WTC11 (cell line): ENCODE data around the gene CKM. TPM values are rescaled to one million over a fixed set of nuclear protein-coding genes. Genes with fewer than 3 reads are reported as not detected.

ENCODE experiments used
- ATAC-seq: fragments of 200-7000 bp; cut with Tn5 transposase; 2 replicates; pipeline ENCODE4 v1.10.0; 2021; ENCODE audit warnings: mild to moderate bottlenecking, moderate library complexity
- CTCF ChIA-PET: fragments of 300-600 bp; sonication (Branson Sonifier 250); formaldehyde crosslinking; loops from one replicate; lab custom pipeline; 2021; ENCODE audit warnings: antibody characterized with exemption; lab: Charles Lee
- POLR2A ChIA-PET: fragments of 350-600 bp; sonication (Branson Sonifier 250); formaldehyde crosslinking; loops from one replicate; lab custom pipeline; 2021; ENCODE audit warnings: antibody characterized with exemption; lab: Charles Lee
- DNase-seq: peaks from one replicate; pipeline ENCODE4 v3.0.0; 2021; ENCODE audit warnings: low spot score
- H3K27ac Mint-ChIP-seq: 2 replicates; pipeline ENCODE4 v1.8.0; 2021; ENCODE audit warnings: mixed read lengths
- H3K27me3 Mint-ChIP-seq: 2 replicates; pipeline ENCODE4 v1.8.0; 2021; ENCODE audit warnings: low read depth, mild to moderate bottlenecking, moderate library complexity, mixed read lengths
- H3K36me3 Mint-ChIP-seq: 2 replicates; pipeline ENCODE4 v1.8.0; 2021; ENCODE audit warnings: mixed read lengths
- H3K4me1 Mint-ChIP-seq: 2 replicates; pipeline ENCODE4 v1.8.0; 2022; ENCODE audit warnings: mixed read lengths
- H3K4me3 Mint-ChIP-seq: 2 replicates; pipeline ENCODE4 v1.8.0; 2021; ENCODE audit warnings: mild to moderate bottlenecking, moderate library complexity, mixed read lengths
- H3K9me3 Mint-ChIP-seq: 2 replicates; pipeline ENCODE4 v1.8.0; 2021; ENCODE audit warnings: mixed read lengths
- AFF4 ChIP-seq: sonication (generic); formaldehyde crosslinking; IDR thresholded peaks from 2 replicates; pipeline ENCODE4 v1.8.1; 2023; ENCODE audit warnings: mild to moderate bottlenecking, missing genetic modification reagents, borderline replicate concordance
- AR ChIP-seq: fragments of 250-450 bp; sonication (Bioruptor Pico); IDR thresholded peaks from 2 replicates; pipeline ENCODE4 v1.9.0; 2021; ENCODE audit warnings: mild to moderate bottlenecking
- ARID4B ChIP-seq: sonication (generic); formaldehyde crosslinking; IDR thresholded peaks from 2 replicates; pipeline ENCODE4 v1.8.0; 2023; ENCODE audit warnings: missing genetic modification reagents, mild to moderate bottlenecking, borderline replicate concordance
- ATF6 ChIP-seq: sonication (generic); formaldehyde crosslinking; IDR thresholded peaks from 2 replicates; pipeline ENCODE4 v1.8.1; 2023; ENCODE audit warnings: mild to moderate bottlenecking, missing genetic modification reagents
- GRHL2 ChIP-seq: fragments of 250-450 bp; sonication (Bioruptor Pico); IDR thresholded peaks from 2 replicates; pipeline ENCODE4 v1.8.0; 2022; ENCODE audit warnings: mild to moderate bottlenecking, moderate library complexity; ENCODE audit not compliant: insufficient replicate concordance, severe bottlenecking
- HMGXB4 ChIP-seq: sonication (generic); formaldehyde crosslinking; IDR thresholded peaks from 2 replicates; pipeline ENCODE4 v1.8.1; 2023; ENCODE audit warnings: mild to moderate bottlenecking, moderate library complexity, missing genetic modification reagents
- IRF1 ChIP-seq: sonication (generic); formaldehyde crosslinking; IDR thresholded peaks from 2 replicates; pipeline ENCODE4 v1.8.0; 2023; ENCODE audit warnings: missing genetic modification reagents
- KAT7 ChIP-seq: sonication (generic); formaldehyde crosslinking; IDR thresholded peaks from 2 replicates; pipeline ENCODE4 v1.8.1; 2023; ENCODE audit warnings: missing genetic modification reagents, mild to moderate bottlenecking, borderline replicate concordance
- STAT6 ChIP-seq: sonication (generic); formaldehyde crosslinking; conservative IDR thresholded peaks from 2 replicates; pipeline ENCODE4 v1.8.1; 2023; ENCODE audit warnings: mild to moderate bottlenecking, low read depth, missing genetic modification reagents, moderate library complexity
- TP53 ChIP-seq: sonication (generic); formaldehyde crosslinking; IDR thresholded peaks from 2 replicates; pipeline ENCODE4 v1.8.1; 2023; ENCODE audit warnings: mild to moderate bottlenecking, missing genetic modification reagents
- ZNF232 ChIP-seq: sonication (generic); formaldehyde crosslinking; IDR thresholded peaks from 2 replicates; pipeline ENCODE4 v1.8.0; 2022; ENCODE audit warnings: mild to moderate bottlenecking, missing genetic modification reagents
- total RNA-seq: library from RNA; stranded (reverse); gene quantifications from 3 replicates; pipeline ENCODE4 v1.2.3, GENCODE V29; 2021

The CKM gene
- total RNA-seq, 1 experiment from 2014 or later = not detected

- CTCF ChIA-PET = interaction anchor here (0.9 kb wide), 1 partner anchor 87 kb away, joined by 3 read pairs; no protein-coding TSS in a partner anchor
- no peak for DNase-seq
- H3K27me3 Mint-ChIP-seq = peaks cover 77% of the 10 kb centered on the region
- H3K36me3 Mint-ChIP-seq = no peaks in the 10 kb centered on the region
- no peak for TF ChIP-seq HMGXB4 (CRISPR knock-in tag)
- no peak for TF ChIP-seq GRHL2 (CRISPR knock-in tag)
- no peak for TF ChIP-seq KAT7 (CRISPR knock-in tag)
- no peak for TF ChIP-seq IRF1
- no peak for TF ChIP-seq AR (CRISPR knock-in tag)
- no peak for TF ChIP-seq TP53 (CRISPR knock-in tag)
- TF ChIP-seq ZNF232 = no peak
- no peak for TF ChIP-seq AFF4
- TF ChIP-seq ATF6 (CRISPR knock-in tag) = no peak
- TF ChIP-seq STAT6 (CRISPR knock-in tag) = no peak
- no peak for TF ChIP-seq ARID4B
- POLR2A ChIA-PET = no interaction called here
- no peaks in the 10 kb centered on the region for H3K9me3 Mint-ChIP-seq
- no peak overlapping the region for H3K27ac Mint-ChIP-seq
- no peak overlapping the region for H3K4me3 Mint-ChIP-seq
- H3K4me1 Mint-ChIP-seq = no peaks in the 10 kb centered on the region
- ATAC-seq = no peak
Observed at GRCh38 chr19:45315304-45315703, 7.4 kb downstream of the CKM start.
